Astrocyte (in vitro differentiated cells and primary cell): ENCODE data around the gene FZD7. TPM values are rescaled to one million over a fixed set of nuclear protein-coding genes. Genes with fewer than 3 reads are reported as not detected.

Source experiments
- DNase-seq: peaks from one replicate; pipeline ENCODE4 v3.0.0-alpha.2; 2010; ENCODE audit warnings: low read depth
- FAIRE-seq: peaks from 2 replicates; lab custom pipeline; 2011; peaks lifted over from hg19 to GRCh38; lab: Jason Lieb, UNC
- H2AFZ ChIP-seq: 2 replicates; pipeline ENCODE4 v1.6.0; 2012; ENCODE audit warnings: low read depth, low read length, inconsistent platforms
- H3K27ac ChIP-seq: 2 replicates; pipeline ENCODE4 v1.5.1; 2011; ENCODE audit warnings: low read depth, low read length, inconsistent platforms
- H3K27me3 ChIP-seq: 2 replicates; pipeline ENCODE4 v1.6.0; 2011; ENCODE audit warnings: low read length, inconsistent platforms; ENCODE audit not compliant: insufficient read depth
- H3K36me3 ChIP-seq: 2 replicates; pipeline ENCODE4 v1.5.1; 2011; ENCODE audit warnings: low read length, inconsistent platforms; ENCODE audit not compliant: insufficient read depth
- H3K4me1 ChIP-seq: 2 replicates; pipeline ENCODE4 v1.5.1; 2011; ENCODE audit warnings: low read length, inconsistent platforms; ENCODE audit not compliant: insufficient read depth
- H3K4me2 ChIP-seq: 2 replicates; pipeline ENCODE4 v1.6.0; 2012; ENCODE audit warnings: low read length, inconsistent platforms
- H3K4me3 ChIP-seq: 2 replicates; pipeline ENCODE4 v1.5.1; 2011; ENCODE audit warnings: low read depth, mild to moderate bottlenecking, low read length, inconsistent platforms; ENCODE audit not compliant: insufficient read depth
- H3K79me2 ChIP-seq: 2 replicates; pipeline ENCODE4 v1.6.0; 2012; ENCODE audit warnings: mild to moderate bottlenecking, low read length, inconsistent platforms; ENCODE audit not compliant: insufficient read depth
- H3K9ac ChIP-seq: 2 replicates; pipeline ENCODE4 v1.6.0; 2012; ENCODE audit warnings: mild to moderate bottlenecking, low read length, inconsistent platforms
- H3K9me3 ChIP-seq: 2 replicates; pipeline ENCODE4 v1.5.1; 2012; ENCODE audit warnings: low read depth, mild to moderate bottlenecking, low read length, inconsistent platforms; ENCODE audit not compliant: insufficient read depth
- H4K20me1 ChIP-seq: 2 replicates; pipeline ENCODE4 v1.6.0; 2012; ENCODE audit warnings: low read length, inconsistent platforms; ENCODE audit not compliant: insufficient read depth
- H3K27ac Mint-ChIP-seq: one replicate; pipeline ENCODE4 v1.8.0; 2021; ENCODE audit warnings: mild to moderate bottlenecking, mixed read lengths; ENCODE audit not compliant: unreplicated experiment
- H3K27me3 Mint-ChIP-seq: one replicate; pipeline ENCODE4 v1.8.0; 2021; ENCODE audit warnings: low read depth, mixed read lengths; ENCODE audit not compliant: unreplicated experiment
- H3K36me3 Mint-ChIP-seq: one replicate; pipeline ENCODE4 v1.8.0; 2021; ENCODE audit warnings: low read depth, mixed read lengths; ENCODE audit not compliant: unreplicated experiment
- H3K4me1 Mint-ChIP-seq: one replicate; pipeline ENCODE4 v1.8.0; 2021; ENCODE audit warnings: low read depth, mixed read lengths; ENCODE audit not compliant: unreplicated experiment
- H3K4me3 Mint-ChIP-seq: one replicate; pipeline ENCODE4 v1.8.0; 2021; ENCODE audit warnings: mild to moderate bottlenecking, moderate library complexity, mixed read lengths; ENCODE audit not compliant: unreplicated experiment
- H3K9me3 Mint-ChIP-seq: one replicate; pipeline ENCODE4 v1.8.0; 2021; ENCODE audit warnings: mild to moderate bottlenecking, mixed read lengths; ENCODE audit not compliant: unreplicated experiment
- EZH2 ChIP-seq: IDR thresholded peaks from 2 replicates; pipeline ENCODE4 v1.6.1; 2012; ENCODE audit warnings: mild to moderate bottlenecking, low read length, inconsistent platforms; ENCODE audit not compliant: insufficient read depth
- total RNA-seq: library from RNA; stranded (reverse); gene quantifications from 2 replicates; pipeline ENCODE4 v1.2.1, GENCODE V29; 2021
- TF ChIP-seq, protein P1 (sequence below): IDR thresholded peaks from 2 replicates; pipeline ENCODE4 v1.5.1; 2011; ENCODE audit warnings: low read depth, mild to moderate bottlenecking, inconsistent platforms, low read length, moderate library complexity; ENCODE audit not compliant: insufficient read depth

FZD7 gene
- total RNA-seq, 1 donor from 2014 or later = 61.5 TPM

DNA sequence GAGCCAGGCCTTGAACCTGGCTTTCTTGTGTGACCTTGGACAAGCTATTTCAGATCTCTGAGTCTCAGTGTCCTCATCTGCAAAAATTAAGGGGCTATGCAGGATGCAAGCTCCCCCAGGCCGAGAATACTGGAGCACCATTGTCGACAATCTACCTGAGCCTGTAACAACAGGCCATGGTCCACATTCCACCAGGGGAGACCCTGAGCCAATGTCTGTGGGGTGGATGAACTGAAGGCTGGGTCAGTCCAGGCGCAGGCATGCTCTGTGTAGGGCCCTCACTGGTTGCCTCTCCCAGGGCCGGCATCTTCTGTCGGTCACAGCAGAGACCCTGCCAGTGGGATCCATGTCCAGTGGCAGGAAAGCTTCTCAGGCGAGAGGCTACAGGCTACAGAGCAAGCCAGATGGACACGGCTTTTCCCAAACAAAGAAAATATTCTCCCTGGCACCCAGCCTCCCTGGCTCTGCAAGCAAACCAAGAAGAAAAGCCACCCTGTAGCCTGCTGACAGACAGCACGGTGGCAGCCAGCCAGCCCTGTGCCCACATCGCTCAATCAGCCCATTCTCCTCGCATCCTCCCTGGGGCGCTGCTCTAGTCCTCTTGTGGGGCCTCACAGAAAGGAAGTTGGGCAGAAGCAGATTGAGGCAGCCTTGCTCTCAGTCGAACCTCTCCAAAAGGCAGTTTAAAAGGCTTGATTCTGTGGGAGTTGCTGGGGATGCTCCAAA, 48.7 kb upstream of the FZD7 start:
- Mint-ChIP-seq H3K27me3 (peaks cover 8% of the 10 kb centered on the region), H3K9me3 (peaks cover 2% of the 10 kb centered on the region), H3K36me3 (no peaks in the 10 kb centered on the region), H3K27ac (no peak overlapping the region), H3K4me3 (no peak overlapping the region), H3K4me1 (peaks cover 7% of the 10 kb centered on the region)
- no peaks in the 10 kb centered on the region for H3K36me3 ChIP-seq
- DNase-seq (no peak), FAIRE-seq (no peak)
- H3K27me3 ChIP-seq = no peaks in the 10 kb centered on the region
- H4K20me1 ChIP-seq = no peaks in the 10 kb centered on the region
- H3K9ac ChIP-seq = no peak overlapping the region
- no peak overlapping the region for H3K4me2 ChIP-seq
- no peak overlapping the region for H3K4me3 ChIP-seq
- H3K9me3 ChIP-seq = no peaks in the 10 kb centered on the region
- H2AFZ ChIP-seq = peak overlapping the region; percentile 53
- TF ChIP-seq, protein P1, sequence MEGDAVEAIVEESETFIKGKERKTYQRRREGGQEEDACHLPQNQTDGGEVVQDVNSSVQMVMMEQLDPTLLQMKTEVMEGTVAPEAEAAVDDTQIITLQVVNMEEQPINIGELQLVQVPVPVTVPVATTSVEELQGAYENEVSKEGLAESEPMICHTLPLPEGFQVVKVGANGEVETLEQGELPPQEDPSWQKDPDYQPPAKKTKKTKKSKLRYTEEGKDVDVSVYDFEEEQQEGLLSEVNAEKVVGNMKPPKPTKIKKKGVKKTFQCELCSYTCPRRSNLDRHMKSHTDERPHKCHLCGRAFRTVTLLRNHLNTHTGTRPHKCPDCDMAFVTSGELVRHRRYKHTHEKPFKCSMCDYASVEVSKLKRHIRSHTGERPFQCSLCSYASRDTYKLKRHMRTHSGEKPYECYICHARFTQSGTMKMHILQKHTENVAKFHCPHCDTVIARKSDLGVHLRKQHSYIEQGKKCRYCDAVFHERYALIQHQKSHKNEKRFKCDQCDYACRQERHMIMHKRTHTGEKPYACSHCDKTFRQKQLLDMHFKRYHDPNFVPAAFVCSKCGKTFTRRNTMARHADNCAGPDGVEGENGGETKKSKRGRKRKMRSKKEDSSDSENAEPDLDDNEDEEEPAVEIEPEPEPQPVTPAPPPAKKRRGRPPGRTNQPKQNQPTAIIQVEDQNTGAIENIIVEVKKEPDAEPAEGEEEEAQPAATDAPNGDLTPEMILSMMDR = no peak
- TF ChIP-seq EZH2 = no peak
- no peak overlapping the region for H3K27ac ChIP-seq
- H3K79me2 ChIP-seq = no peaks in the 10 kb centered on the region
- H3K4me1 ChIP-seq = no peaks in the 10 kb centered on the region

DNA sequence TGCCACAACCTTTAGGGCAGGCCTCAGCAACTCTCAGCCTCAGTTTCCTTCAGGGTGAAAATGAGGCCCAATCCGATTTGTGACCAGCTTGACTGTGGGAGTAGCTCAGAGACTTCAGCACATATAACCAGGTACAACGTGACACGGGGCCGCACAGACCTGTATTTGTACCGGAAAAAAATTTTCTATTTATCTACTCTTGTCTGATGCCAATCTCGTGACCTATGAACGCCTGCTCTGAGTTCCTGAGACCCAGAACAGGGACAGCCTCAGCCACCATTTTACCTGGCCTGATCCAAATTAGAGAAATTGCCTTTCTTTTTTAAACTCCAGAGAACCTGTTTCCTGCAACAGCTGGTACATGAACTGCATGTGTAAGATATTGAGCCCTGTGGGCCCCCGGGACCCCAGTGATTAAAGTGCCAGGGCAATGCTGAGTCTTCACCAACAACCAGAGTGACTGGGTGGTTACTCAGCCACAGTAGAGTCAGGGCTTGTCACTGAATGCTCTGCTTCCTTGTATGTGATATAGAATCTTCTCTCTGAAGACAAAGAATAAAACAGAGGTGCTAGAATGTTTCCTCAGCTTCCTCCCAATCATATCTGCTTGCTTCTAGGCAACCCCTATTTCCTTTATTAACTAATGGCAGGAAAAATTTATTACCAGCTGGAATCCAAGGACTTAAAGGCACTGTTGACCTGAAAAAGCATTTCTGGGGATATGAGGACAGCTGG, 47.8 kb upstream of the FZD7 start:
- H3K4me3 Mint-ChIP-seq = no peak overlapping the region
- H3K4me2 ChIP-seq = no peak overlapping the region
- no peak overlapping the region for H3K9ac ChIP-seq
- TF ChIP-seq, protein P1 = no peak
- no peak for TF ChIP-seq EZH2
- H3K27ac ChIP-seq = no peak overlapping the region
- FAIRE-seq = no peak
- H2AFZ ChIP-seq = peak overlapping the region; percentile 53
- no peaks in the 10 kb centered on the region for H3K27me3 ChIP-seq
- no peaks in the 10 kb centered on the region for H3K79me2 ChIP-seq
- peaks cover 4% of the 10 kb centered on the region for H3K27me3 Mint-ChIP-seq
- H3K36me3 ChIP-seq = no peaks in the 10 kb centered on the region
- peaks cover 2% of the 10 kb centered on the region for H3K9me3 Mint-ChIP-seq
- no peaks in the 10 kb centered on the region for H3K36me3 Mint-ChIP-seq
- no peaks in the 10 kb centered on the region for H4K20me1 ChIP-seq
- H3K4me1 Mint-ChIP-seq = peaks cover 7% of the 10 kb centered on the region
- no peak overlapping the region for H3K4me3 ChIP-seq
- no peaks in the 10 kb centered on the region for H3K9me3 ChIP-seq
- H3K4me1 ChIP-seq = no peaks in the 10 kb centered on the region
- no peak overlapping the region for H3K27ac Mint-ChIP-seq
- DNase-seq = no peak

DNA sequence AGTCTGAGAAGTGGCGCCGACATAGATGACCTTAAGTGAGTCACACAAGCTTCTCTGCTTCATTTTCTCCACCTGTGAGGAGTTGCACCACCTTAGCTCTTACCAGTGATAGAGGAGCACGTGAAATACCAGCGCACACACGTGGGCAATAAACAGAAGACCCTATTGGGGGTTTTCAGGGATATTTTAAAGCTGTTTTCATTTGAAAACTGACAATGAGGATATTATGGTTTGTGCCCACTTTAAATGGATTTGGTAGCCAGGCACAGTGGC, 47.3 kb upstream of the FZD7 start:
- Mint-ChIP-seq H3K27ac (no peak overlapping the region), H3K4me1 (peaks cover 7% of the 10 kb centered on the region), H3K9me3 (peaks cover 2% of the 10 kb centered on the region), H3K36me3 (no peaks in the 10 kb centered on the region), H3K27me3 (peaks cover 3% of the 10 kb centered on the region), H3K4me3 (no peak overlapping the region)
- Histone ChIP-seq H3K27me3 (no peaks in the 10 kb centered on the region), H3K4me2 (no peak overlapping the region), H3K4me1 (no peaks in the 10 kb centered on the region), H3K4me3 (no peak overlapping the region), H3K79me2 (no peaks in the 10 kb centered on the region), H4K20me1 (no peaks in the 10 kb centered on the region), H3K9ac (no peak overlapping the region), H3K9me3 (no peaks in the 10 kb centered on the region), H3K27ac (no peak overlapping the region), H2AFZ (no peak overlapping the region), H3K36me3 (no peaks in the 10 kb centered on the region)
- FAIRE-seq (no peak), DNase-seq (no peak)
- TF ChIP-seq EZH2 = no peak
- TF ChIP-seq, protein P1 = no peak
